T-helper 22 cell (primary cell): ENCODE results near the gene DIS3L2.

Experiments used
- DNase-seq: peaks from one replicate; pipeline ENCODE4 v3.0.0-alpha.2; 2020; ENCODE audit warnings: low read depth

Gene DIS3L2

DNA sequence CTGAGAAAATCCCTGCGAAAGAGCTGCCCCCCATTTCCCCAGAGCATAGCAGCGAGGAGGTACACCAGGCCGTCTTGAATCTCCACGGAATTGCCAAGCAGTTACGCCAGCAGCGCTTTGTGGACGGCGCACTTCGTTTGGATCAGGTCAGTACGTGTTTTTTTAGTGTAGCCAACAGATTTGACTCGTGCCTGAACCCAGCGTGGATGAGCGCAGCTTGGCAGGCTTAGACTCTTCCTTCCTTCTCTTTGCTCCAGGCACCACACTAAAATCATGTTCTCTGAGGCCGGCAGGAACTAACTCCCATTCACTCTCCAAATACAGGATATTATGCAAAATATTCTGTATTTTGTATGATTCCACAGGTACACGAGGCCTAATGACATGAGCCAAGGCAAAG is 301.8 kb downstream of the DIS3L2 start:
- DNase-seq, result no peak

GRCh38 chr2:232264081-232264480 is 302.6 kb downstream of the DIS3L2 start:
- DNase-seq, result no peak

- no peak for DNase-seq
Measured at GRCh38 chr2:232265329-232265728, 303.8 kb downstream of the DIS3L2 start.

GRCh38 chr2:232268636-232269165 is 307.2 kb downstream of the DIS3L2 start:
- no peak for DNase-seq

DNA sequence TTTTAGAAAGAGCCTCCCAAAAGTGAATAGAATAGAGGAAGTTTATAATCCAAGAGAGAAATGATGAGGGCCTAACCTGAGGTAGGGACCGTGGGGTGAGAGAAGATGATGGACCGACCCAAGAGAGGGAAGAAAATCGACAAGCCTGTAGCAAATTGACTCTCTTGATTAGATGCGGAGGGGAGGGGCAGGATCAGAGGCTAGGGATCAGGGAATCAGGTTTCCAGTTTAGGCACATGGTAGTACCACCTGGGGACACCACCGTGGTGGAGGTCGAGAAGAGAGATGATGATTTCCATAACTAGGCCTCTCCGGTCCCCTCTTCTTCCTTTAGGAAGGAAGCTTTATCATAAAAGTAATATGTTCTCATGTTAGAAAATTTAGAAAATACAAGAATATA is 308.4 kb downstream of the DIS3L2 start:
- no peak for DNase-seq

GRCh38 chr2:232273903-232274643 is 312.6 kb downstream of the DIS3L2 start:
- no peak for DNase-seq

- no peak for DNase-seq
Measured at GRCh38 chr2:232275670-232276069, 314.2 kb downstream of the DIS3L2 start.

GRCh38 chr2:232276084-232276732 is 314.7 kb downstream of the DIS3L2 start:
- no peak for DNase-seq

- no peak for DNase-seq
Measured at GRCh38 chr2:232276733-232277313, 315.3 kb downstream of the DIS3L2 start.

- DNase-seq, result no peak
Measured at GRCh38 chr2:232278534-232278933, 317.0 kb downstream of the DIS3L2 start.

DNA sequence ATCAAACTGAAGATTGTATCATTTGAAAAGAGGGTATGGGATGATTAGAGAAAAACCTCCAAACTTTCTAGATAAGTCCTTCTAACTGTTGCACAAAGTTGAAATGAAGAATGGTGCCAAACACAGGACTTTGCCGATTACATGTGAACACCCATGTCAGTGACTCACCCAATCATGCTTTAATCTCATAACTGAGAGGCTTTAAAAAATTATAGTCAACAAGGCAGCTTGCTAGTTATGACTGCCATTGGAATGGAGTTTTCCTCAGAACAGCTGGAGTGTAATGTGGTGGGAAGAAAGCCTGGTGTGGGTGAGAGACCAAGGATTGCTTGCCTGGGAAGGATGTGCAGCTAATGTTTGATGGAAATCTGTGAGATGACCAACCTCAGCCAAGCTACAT is 318.8 kb downstream of the DIS3L2 start:
- no peak for DNase-seq

- DNase-seq, result no peak
Measured at GRCh38 chr2:232281858-232282507, 320.5 kb downstream of the DIS3L2 start.

- no peak for DNase-seq
Measured at GRCh38 chr2:232282508-232283055, 321.1 kb downstream of the DIS3L2 start.

GRCh38 chr2:232286001-232286868 is 324.7 kb downstream of the DIS3L2 start:
- DNase-seq, result no peak

GRCh38 chr2:232287316-232287715 is 325.8 kb downstream of the DIS3L2 start:
- DNase-seq, result no peak

- DNase-seq, result no peak
Measured at GRCh38 chr2:232288489-232289030, 327.0 kb downstream of the DIS3L2 start.

DNA sequence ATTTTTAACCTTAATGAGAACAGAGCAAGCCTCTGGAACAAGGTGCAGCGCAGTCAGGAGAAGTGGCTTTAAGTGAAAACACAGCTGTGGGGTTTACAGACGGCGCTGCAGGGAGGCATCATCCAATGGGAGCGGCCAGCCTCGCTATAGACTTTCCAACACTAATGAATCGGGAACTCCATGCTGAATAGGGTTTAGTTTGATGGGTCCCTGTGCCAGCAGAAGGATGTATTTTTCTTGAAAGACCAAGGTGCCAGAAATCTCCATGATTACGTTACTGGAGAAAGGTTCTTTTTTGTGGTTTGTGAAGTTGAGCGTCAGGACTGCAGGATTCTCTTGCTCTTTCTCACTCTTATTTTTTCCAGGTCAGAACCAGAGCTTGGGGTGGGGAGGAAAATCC is 329.2 kb downstream of the DIS3L2 start:
- DNase-seq, result no peak

DNA sequence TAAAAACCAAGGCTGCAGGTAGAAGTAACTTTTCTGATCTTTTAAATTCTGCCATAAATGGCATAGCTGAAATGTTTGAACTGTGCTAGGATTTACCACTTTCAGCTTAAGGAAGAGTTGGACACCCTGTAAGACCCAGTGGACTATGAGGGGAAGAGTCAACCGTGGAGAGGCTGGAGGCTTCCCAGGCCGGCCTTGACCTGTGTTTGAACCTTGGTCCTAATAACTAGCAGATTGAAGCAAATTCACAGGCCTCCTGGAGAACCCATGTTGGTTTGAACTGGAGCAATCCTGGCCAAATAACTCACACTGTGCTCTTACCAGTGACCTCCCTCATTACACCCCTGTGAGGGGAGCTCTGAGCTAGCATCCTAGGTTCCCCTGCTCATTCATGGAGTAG is 329.8 kb downstream of the DIS3L2 start:
- no peak for DNase-seq

DNA sequence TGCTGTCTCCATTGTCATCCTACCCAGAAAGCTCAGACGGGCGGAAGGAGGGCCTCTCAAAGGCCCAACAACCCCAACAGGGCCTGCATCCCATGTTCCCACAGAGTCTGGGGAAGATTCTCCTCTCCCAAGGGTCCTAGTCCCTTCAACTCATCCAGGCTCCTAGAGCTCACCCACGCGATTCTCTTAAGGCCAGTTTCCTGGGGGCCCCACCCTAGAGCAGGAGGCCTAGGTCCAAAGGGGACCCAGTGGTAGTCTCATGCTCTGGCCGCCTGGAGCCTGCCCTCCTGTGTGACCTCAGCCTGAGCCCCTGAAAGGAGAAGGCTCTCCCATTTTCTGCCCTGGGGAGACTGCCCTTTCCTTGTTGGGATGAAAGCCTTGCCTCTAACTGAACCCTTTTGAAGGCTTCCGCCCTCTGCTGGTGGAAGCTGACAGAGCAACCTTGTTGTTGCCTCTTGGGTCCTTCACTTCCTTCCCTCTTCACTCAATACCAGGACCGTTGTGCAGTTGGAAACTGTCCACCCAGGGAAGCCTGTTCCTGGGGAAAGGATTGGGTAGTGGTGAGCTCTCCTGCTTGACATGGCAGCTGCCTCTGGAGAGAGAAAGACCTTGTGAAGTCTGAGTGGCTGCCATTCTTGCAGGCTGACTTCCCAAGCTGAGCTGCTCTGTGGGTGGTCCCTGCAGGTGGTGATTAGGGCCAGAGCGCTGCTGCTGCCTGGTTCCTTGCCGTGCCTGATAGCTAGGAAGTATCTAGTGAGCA is 331.1 kb downstream of the DIS3L2 start:
- DNase-seq, result no peak

GRCh38 chr2:232293191-232293590 is 331.7 kb downstream of the DIS3L2 start:
- DNase-seq, result no peak
